ENCODE measurements around the gene ASTN2.

Gene ASTN2

GRCh38 chr9:117239428-117239827, 175.4 kb downstream of the ASTN2 start:
- no peak for DNase-seq

GRCh38 chr9:117234103-117234502, 180.8 kb downstream of the ASTN2 start:
- DNase-seq: no peak

GRCh38 chr9:117233016-117233415, 181.8 kb downstream of the ASTN2 start:
- no peak for DNase-seq

- DNase-seq: no peak
Measured at GRCh38 chr9:117232281-117232680, 182.6 kb downstream of the ASTN2 start.

- no peak for DNase-seq
Measured at GRCh38 chr9:117231012-117231411, 183.8 kb downstream of the ASTN2 start.

GRCh38 chr9:117224695-117225094, 190.2 kb downstream of the ASTN2 start:
- DNase-seq: no peak

GRCh38 chr9:117218951-117219350, 195.9 kb downstream of the ASTN2 start:
- DNase-seq: no peak

GRCh38 chr9:117214416-117214815, 200.4 kb downstream of the ASTN2 start:
- no peak for DNase-seq

GRCh38 chr9:117211280-117211679, 203.6 kb downstream of the ASTN2 start:
- DNase-seq: no peak

- DNase-seq: no peak
Measured at GRCh38 chr9:117205806-117206205, 209.1 kb downstream of the ASTN2 start.

GRCh38 chr9:117204971-117205370, 209.9 kb downstream of the ASTN2 start:
- DNase-seq: no peak

GRCh38 chr9:117191504-117192261, 223.2 kb downstream of the ASTN2 start:
- DNase-seq: no peak

- no peak for DNase-seq
Measured at GRCh38 chr9:117189121-117189520, 225.7 kb downstream of the ASTN2 start.

- no peak for DNase-seq
Measured at GRCh38 chr9:117188394-117188793, 226.5 kb downstream of the ASTN2 start.

- DNase-seq: no peak
Measured at GRCh38 chr9:117187498-117187897, 227.4 kb downstream of the ASTN2 start.

- DNase-seq: no peak
Measured at GRCh38 chr9:117184173-117184572, 230.7 kb downstream of the ASTN2 start.

GRCh38 chr9:117182046-117182445, 232.8 kb downstream of the ASTN2 start:
- no peak for DNase-seq

GRCh38 chr9:117180896-117181445, 233.9 kb downstream of the ASTN2 start:
- DNase-seq: no peak

- DNase-seq: no peak
Measured at GRCh38 chr9:117178596-117179375, 236.1 kb downstream of the ASTN2 start.

GRCh38 chr9:117170567-117170966, 244.3 kb downstream of the ASTN2 start:
- DNase-seq: no peak

- no peak for DNase-seq
Measured at GRCh38 chr9:117169089-117169621, 245.7 kb downstream of the ASTN2 start.

GRCh38 chr9:117164512-117164911, 250.3 kb downstream of the ASTN2 start:
- DNase-seq: no peak

GRCh38 chr9:117160254-117160653, 254.6 kb downstream of the ASTN2 start:
- no peak for DNase-seq
